ENCODE results near the gene PFAS.

Gene PFAS

GRCh38 chr17:8312726-8313600, 63.9 kb downstream of the PFAS start:
- no peak for DNase-seq

GRCh38 chr17:8314797-8315763, 66.0 kb downstream of the PFAS start:
- DNase-seq: no peak

GRCh38 chr17:8315764-8316217, 66.7 kb downstream of the PFAS start:
- no peak for DNase-seq

GRCh38 chr17:8318010-8318935, 69.2 kb downstream of the PFAS start:
- DNase-seq: no peak

Measured in activated gamma-delta T cell treated with Interleukin-2 at 50 U/mL for 16 hours (primary cell).